Neural progenitor cell (in vitro differentiated cells): ENCODE measurements around the gene PRCP.

Experiments
- EZH2 ChIP-seq: fragments of 200-600 bp; sonication (generic); IDR thresholded peaks from 2 replicates; pipeline ENCODE4 v1.6.1; 2017; ENCODE audit warnings: antibody characterized with exemption, mild to moderate bottlenecking, moderate library complexity
- TF ChIP-seq, protein P1 (sequence below): fragments of 200-600 bp; sonication (generic); IDR thresholded peaks from 2 replicates; pipeline ENCODE4 v1.5.1; 2017; ENCODE audit warnings: antibody characterized with exemption, mild to moderate bottlenecking

DNA sequence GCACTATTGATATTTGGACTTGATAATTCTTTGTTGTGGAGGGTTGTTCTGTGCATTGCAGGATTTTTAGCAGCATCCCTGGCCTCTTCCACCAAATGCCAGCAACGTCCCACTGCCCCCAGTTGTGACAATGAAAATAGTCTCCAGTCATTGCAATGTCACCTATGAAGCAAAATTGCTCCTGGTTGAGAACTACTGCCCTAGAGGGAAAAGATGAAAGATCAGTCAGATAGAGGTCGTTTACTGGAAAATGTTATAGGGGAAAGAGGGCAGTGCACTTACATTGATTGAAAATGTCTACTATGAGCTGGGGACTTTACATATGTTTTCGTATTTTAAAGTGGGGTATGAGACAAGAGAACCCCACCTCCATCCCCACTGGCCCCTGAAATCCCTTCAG lies 89.5 kb downstream of the PRCP start:
- TF ChIP-seq, protein P1, sequence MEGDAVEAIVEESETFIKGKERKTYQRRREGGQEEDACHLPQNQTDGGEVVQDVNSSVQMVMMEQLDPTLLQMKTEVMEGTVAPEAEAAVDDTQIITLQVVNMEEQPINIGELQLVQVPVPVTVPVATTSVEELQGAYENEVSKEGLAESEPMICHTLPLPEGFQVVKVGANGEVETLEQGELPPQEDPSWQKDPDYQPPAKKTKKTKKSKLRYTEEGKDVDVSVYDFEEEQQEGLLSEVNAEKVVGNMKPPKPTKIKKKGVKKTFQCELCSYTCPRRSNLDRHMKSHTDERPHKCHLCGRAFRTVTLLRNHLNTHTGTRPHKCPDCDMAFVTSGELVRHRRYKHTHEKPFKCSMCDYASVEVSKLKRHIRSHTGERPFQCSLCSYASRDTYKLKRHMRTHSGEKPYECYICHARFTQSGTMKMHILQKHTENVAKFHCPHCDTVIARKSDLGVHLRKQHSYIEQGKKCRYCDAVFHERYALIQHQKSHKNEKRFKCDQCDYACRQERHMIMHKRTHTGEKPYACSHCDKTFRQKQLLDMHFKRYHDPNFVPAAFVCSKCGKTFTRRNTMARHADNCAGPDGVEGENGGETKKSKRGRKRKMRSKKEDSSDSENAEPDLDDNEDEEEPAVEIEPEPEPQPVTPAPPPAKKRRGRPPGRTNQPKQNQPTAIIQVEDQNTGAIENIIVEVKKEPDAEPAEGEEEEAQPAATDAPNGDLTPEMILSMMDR: no peak
- TF ChIP-seq EZH2: no peak
